SHP77 (cell line): Measurements from ENCODE around the gene SH3RF2.
A peak's percentile ranks its signal among the peaks of the same experiment; 100 is the strongest.
"Not testable (repeated sequence)": the region's sequence is repeated elsewhere in the genome, so short reads cannot be mapped to it uniquely, and the experiment has no call there.

ENCODE experiments used
- DNase-seq, 2 experiments: peaks; one replicate each; lab custom pipeline; 2025; lab: John Stamatoyannopoulos, UW

Gene SH3RF2

GRCh38 chr5:145936401-145937131 is at the start of gene SH3RF2:
Gene SH3RF2 (plus strand): TSS chr5:145936578. CDS start chr5:145937929, 1,351 bp downstream.
- no peak for DNase-seq

- DNase-seq, result no peak
These were observed 49.2 kb upstream of the SH3RF2 start for GRCh38 chr5:145887217-145887616.

- DNase-seq, result peak; percentile 32 to 40
These were observed 48.3 kb upstream of the SH3RF2 start for GRCh38 chr5:145887976-145888574.

DNA sequence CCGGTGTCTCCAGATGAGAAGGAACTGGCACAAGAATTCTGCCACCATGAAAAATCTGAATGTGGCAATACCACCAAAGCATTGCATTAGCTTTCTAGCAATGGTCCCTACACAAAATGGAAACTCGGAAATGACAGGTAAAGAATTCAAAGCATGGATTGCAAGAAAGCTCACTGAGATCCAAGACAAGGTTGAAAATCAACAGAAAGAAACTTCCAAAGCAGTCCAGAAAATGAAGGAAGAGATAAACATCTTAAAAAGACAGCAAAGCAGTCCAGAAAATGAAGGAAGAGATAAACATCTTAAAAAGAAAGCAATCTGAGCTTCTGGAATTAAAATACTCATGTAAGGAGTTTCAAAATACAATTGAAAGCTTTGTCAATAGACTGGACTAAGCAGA is 46.8 kb upstream of the SH3RF2 start:
- no peak for DNase-seq

- DNase-seq, result not testable (repeated sequence)
These were observed 45.0 kb upstream of the SH3RF2 start for GRCh38 chr5:145891378-145891777.

- DNase-seq, result no peak
These were observed 38.2 kb upstream of the SH3RF2 start for GRCh38 chr5:145898171-145898570.

GRCh38 chr5:145902421-145902820 is 34.0 kb upstream of the SH3RF2 start:
- DNase-seq, result no peak

DNA sequence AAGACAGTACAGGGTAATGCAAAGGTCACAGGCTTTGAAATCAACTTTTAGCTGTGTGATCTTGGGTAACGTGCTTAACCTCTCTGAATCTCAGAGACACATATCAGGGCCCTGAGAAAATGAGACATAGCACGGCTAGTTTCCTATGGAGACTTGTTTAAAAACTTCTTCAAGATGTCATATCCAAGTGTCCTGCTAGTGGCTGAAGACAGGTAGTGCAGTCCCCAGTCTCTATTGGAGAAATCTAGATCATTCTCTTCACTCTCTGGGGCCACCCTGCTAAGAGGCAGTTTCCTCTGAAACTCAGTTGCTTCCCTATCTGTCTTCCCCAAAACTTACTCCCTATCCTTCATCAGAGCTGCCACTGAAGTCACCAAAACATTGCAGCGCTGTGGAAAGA is 33.3 kb upstream of the SH3RF2 start:
- DNase-seq, result no peak

- DNase-seq, result no peak
These were observed 32.5 kb upstream of the SH3RF2 start for GRCh38 chr5:145903867-145904266.

DNA sequence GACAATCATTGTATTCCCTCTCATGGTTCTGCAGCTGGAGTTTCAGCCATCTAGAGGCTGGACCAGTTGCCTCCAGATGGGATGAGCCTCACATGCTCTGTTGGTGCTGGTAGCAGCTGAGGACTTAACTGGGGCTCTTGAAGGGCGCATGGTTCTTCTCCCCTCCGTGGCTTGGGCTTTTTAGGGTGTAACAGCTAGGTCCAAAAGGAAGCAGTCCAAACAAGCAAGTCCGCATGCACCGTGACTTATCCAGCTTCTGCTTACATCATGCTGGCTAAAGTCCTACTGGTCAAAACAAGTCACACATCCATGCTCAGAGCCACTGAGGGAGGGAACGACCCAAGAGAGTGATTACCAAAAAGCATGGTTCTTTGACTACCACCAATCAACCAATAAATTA is 31.6 kb upstream of the SH3RF2 start:
- no peak for DNase-seq

DNA sequence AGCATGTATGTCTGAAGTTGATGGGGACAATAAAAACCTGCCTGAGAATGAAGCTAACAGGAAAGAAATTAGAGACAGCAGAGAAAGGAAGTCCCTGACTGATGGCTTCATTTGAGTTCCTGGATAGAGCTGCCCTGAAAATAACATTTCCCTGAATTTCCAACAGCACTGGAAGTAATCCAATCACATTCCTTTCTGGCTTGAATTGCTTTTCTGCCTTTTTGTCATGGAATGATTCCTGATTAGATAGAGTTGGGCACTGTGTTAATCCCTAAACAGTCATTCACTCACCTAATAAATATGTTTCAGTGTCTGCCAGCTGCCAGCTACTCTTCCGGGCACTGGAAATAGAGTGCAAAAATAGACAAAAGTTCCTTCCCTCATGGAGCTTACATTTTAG is 30.0 kb upstream of the SH3RF2 start:
- no peak for DNase-seq

- DNase-seq, result no peak
These were observed 28.0 kb upstream of the SH3RF2 start for GRCh38 chr5:145908206-145908960.

GRCh38 chr5:145911164-145911563 is 25.2 kb upstream of the SH3RF2 start:
- DNase-seq, result no peak

- no peak for DNase-seq
These were observed 24.4 kb upstream of the SH3RF2 start for GRCh38 chr5:145912019-145912418.

GRCh38 chr5:145912594-145912993 is 23.8 kb upstream of the SH3RF2 start:
- DNase-seq, result no peak

DNA sequence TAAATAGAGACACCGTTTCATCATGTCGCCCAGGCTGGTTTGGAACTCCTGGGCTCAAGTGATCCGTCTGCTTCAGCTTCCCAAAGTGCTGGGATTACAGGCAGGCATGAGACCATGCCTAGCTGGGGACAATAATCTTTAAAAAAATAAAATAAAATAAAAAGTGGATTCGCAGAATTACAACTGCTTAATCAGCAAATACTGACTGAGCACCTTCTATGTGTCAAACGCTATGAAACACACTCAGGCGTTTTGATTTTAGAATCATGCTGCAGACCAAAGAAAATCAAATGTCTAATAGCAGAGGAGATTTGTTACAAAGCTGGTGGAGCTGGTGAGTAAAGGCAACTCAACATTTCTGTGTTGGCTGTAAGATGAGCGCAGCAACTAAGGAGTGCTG is 22.7 kb upstream of the SH3RF2 start:
- DNase-seq, result no peak

- no peak for DNase-seq
These were observed 20.3 kb upstream of the SH3RF2 start for GRCh38 chr5:145915970-145916638.

- no peak for DNase-seq
These were observed 19.1 kb upstream of the SH3RF2 start for GRCh38 chr5:145917288-145917687.

- DNase-seq, result no peak
These were observed 18.0 kb upstream of the SH3RF2 start for GRCh38 chr5:145918397-145918796.

DNA sequence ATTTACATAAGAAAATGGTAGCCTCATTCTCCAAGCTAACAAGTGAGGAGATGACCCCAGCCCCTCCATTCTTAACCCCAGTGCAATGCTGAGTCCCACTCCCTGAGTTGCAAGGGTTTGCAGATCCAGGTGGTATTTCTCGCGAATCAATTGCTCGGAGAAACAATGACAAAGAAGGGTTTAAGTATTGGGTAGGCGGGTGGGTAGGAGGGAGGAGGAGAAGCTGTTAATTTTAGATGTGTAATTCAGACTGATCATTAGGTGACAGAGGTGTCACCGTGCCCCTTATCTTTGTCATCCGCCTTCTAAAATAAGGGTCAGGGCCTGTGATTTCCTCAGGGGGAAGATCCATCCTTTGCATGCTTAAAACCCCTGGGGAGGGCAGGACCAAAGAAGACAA is 17.0 kb upstream of the SH3RF2 start:
- DNase-seq, result no peak

GRCh38 chr5:145920542-145921210 is 15.7 kb upstream of the SH3RF2 start:
- DNase-seq, result no peak

- no peak for DNase-seq
These were observed 15.2 kb upstream of the SH3RF2 start for GRCh38 chr5:145921211-145921610.
